ENCODE results near the gene CD300LD. TPM values are rescaled to one million over a fixed set of nuclear protein-coding genes. Genes with fewer than 3 reads are reported as not detected.

Gene CD300LD
- total RNA-seq, 1 experiment from 2014 or later: not detected

DNA sequence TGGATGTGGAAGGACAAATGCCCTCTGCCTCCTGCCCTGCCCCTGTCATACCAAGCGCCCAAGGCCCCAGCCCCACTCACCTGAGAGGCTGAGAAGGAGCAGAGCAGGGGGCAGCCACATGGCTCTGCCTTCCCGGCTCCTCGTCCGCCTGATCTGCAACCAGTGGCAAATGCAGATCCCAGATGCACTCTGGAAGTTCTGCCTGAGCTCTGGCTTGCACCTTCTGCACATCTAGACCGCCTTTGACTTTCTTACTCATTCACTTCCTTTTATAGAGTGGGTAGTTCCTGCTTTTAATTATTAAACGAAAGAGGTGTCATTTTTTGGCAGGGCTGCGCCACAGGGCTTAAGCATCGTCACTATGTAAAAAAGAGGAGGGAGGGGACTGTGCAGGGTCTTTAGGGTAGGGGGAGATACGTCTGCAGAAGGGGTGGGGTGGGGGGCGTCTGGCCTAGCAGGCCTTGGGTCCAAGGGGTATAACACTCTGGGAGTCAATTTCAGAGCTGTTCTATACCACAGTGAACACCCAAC is 60.8 kb downstream of the CD300LD start, which contains the start of gene CD300LB:
Gene CD300LB, minus strand, starts transcription at position 245 of the 531 bp plus-strand sequence. Its CDS starts 125 bp downstream, at position 120.
- no peaks in the 10 kb centered on the region; the same call in 1 of the 2 replicates for H3K4me1 ChIP-seq (ENCODE audit: control insufficient read depth, insufficient read depth, low read length)
- no TSS peak for BruUV-seq (replicated peaks)
- DNase-seq (ENCODE audit: low read depth, low spot score) (no peak), ATAC-seq (no peak)
- CTCF ChIA-PET: interaction anchor here (0.6 to 1.3 kb wide), 3 partner anchors 35 to 235 kb away, joined by 3 to 4 read pairs (median 4); no protein-coding TSS in a partner anchor
- TF ChIP-seq, protein P1, sequence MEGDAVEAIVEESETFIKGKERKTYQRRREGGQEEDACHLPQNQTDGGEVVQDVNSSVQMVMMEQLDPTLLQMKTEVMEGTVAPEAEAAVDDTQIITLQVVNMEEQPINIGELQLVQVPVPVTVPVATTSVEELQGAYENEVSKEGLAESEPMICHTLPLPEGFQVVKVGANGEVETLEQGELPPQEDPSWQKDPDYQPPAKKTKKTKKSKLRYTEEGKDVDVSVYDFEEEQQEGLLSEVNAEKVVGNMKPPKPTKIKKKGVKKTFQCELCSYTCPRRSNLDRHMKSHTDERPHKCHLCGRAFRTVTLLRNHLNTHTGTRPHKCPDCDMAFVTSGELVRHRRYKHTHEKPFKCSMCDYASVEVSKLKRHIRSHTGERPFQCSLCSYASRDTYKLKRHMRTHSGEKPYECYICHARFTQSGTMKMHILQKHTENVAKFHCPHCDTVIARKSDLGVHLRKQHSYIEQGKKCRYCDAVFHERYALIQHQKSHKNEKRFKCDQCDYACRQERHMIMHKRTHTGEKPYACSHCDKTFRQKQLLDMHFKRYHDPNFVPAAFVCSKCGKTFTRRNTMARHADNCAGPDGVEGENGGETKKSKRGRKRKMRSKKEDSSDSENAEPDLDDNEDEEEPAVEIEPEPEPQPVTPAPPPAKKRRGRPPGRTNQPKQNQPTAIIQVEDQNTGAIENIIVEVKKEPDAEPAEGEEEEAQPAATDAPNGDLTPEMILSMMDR (IDR thresholded peaks at IDR 0.05): no peak
- TF ChIP-seq TCF7L2 (IDR thresholded peaks at IDR 0.05; ENCODE audit: low read depth, low read length) (no peak), POLR2AphosphoS5 (IDR thresholded peaks at IDR 0.05; ENCODE audit: low read depth, low read length) (no peak), SIN3A (IDR thresholded peaks at IDR 0.05; ENCODE audit: borderline replicate concordance, insufficient read depth, low read depth, low read length) (no peak)
- TF ChIP-seq, protein P2, sequence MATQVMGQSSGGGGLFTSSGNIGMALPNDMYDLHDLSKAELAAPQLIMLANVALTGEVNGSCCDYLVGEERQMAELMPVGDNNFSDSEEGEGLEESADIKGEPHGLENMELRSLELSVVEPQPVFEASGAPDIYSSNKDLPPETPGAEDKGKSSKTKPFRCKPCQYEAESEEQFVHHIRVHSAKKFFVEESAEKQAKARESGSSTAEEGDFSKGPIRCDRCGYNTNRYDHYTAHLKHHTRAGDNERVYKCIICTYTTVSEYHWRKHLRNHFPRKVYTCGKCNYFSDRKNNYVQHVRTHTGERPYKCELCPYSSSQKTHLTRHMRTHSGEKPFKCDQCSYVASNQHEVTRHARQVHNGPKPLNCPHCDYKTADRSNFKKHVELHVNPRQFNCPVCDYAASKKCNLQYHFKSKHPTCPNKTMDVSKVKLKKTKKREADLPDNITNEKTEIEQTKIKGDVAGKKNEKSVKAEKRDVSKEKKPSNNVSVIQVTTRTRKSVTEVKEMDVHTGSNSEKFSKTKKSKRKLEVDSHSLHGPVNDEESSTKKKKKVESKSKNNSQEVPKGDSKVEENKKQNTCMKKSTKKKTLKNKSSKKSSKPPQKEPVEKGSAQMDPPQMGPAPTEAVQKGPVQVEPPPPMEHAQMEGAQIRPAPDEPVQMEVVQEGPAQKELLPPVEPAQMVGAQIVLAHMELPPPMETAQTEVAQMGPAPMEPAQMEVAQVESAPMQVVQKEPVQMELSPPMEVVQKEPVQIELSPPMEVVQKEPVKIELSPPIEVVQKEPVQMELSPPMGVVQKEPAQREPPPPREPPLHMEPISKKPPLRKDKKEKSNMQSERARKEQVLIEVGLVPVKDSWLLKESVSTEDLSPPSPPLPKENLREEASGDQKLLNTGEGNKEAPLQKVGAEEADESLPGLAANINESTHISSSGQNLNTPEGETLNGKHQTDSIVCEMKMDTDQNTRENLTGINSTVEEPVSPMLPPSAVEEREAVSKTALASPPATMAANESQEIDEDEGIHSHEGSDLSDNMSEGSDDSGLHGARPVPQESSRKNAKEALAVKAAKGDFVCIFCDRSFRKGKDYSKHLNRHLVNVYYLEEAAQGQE (IDR thresholded peaks at IDR 0.05; ENCODE audit: insufficient read depth in 1 of 2, low read depth in 2 of 2, low read length in 1 of 2): no peak
- peaks cover 27% of the 10 kb centered on the region for H3K27me3 ChIP-seq (ENCODE audit: control insufficient read depth, insufficient read depth, low read length)
- H3K36me3 ChIP-seq (ENCODE audit: control insufficient read depth, insufficient read depth, low read length): no peaks in the 10 kb centered on the region
- H3K4me3 ChIP-seq (ENCODE audit: low read depth in 2 of 2, low read length in 2 of 2): no peak within 1 kb of the TSS
- POLR2A ChIA-PET: no interaction called here
- no peak within 1 kb of the TSS for H3K27ac ChIP-seq (ENCODE audit: low read length)
- H3K9me3 ChIP-seq (ENCODE audit: control insufficient read depth, insufficient read depth, low read depth, low read length): no peaks in the 10 kb centered on the region
- intact Hi-C loops (cut with micrococcal nuclease; ENCODE audit: unreplicated experiment): loop anchor here (5.0 kb wide), 1 partner anchor 164 kb away; the partner anchor contains the start of gene GPR142
- in situ Hi-C loops (cut with HindIII; ENCODE audit: low pct_unique_long_range_greater_than_20kb, low sequenced_read_pairs): no loop called here

DNA sequence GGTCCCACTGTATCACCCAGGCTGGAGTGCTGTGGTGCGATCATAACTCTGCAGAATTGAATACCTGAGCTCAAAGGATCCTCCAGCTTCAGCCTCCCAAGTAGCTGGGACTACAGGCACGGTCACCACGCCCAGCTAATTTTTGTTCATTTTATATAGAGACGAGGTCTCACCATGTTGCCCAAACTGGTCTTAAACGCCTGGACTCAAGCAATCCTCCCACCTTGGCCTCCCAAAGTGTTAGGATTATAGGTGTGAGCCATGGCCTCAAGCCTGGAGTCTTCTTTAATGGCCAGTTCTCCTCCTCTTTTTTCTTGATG is 61.3 kb downstream of the CD300LD start:
- CTCF ChIA-PET: interaction anchor here (0.6 to 1.3 kb wide), 6 partner anchors 35 to 290 kb away, joined by 3 to 8 read pairs (median 4); no protein-coding TSS in a partner anchor
- Histone ChIP-seq H3K9me3 (ENCODE audit: control insufficient read depth, insufficient read depth, low read depth, low read length) (no peaks in the 10 kb centered on the region), H3K27ac (ENCODE audit: low read length) (no peak overlapping the region), H3K4me3 (ENCODE audit: low read depth in 2 of 2, low read length in 2 of 2) (no peak overlapping the region), H3K27me3 (ENCODE audit: control insufficient read depth, insufficient read depth, low read length) (peaks cover 25% of the 10 kb centered on the region), H3K4me1 (ENCODE audit: control insufficient read depth, insufficient read depth, low read length) (no peaks in the 10 kb centered on the region; the same call in 1 of the 2 replicates), H3K36me3 (ENCODE audit: control insufficient read depth, insufficient read depth, low read length) (no peaks in the 10 kb centered on the region)
- intact Hi-C loops (cut with micrococcal nuclease; ENCODE audit: unreplicated experiment) (loop anchor here (5.0 kb wide), 1 partner anchor 163 kb away; the partner anchor contains the start of gene GPR142), in situ Hi-C loops (cut with HindIII; ENCODE audit: low pct_unique_long_range_greater_than_20kb, low sequenced_read_pairs) (no loop called here)
- DNase-seq (ENCODE audit: low read depth, low spot score) (no peak), ATAC-seq (no peak)
- no TSS peak for BruUV-seq (replicated peaks)
- POLR2A ChIA-PET: no interaction called here
- no peak for TF ChIP-seq TCF7L2 (IDR thresholded peaks at IDR 0.05; ENCODE audit: low read depth, low read length)
- no peak for TF ChIP-seq SIN3A (IDR thresholded peaks at IDR 0.05; ENCODE audit: borderline replicate concordance, insufficient read depth, low read depth, low read length)

Other genes starting within 250 kb of the CD300LD start
- not detected for gene BTBD17, start 230.4 kb downstream of the CD300LD start, total RNA-seq (2021; ENCODE audit: unreplicated experiment)
- gene GPR142, start 224.8 kb downstream of the CD300LD start, total RNA-seq (2021; ENCODE audit: unreplicated experiment): not detected
- gene GPRC5C, start 160.2 kb downstream of the CD300LD start, total RNA-seq (2021; ENCODE audit: unreplicated experiment): 57.1 TPM
- 0.21 TPM for gene CD300A, start 125.6 kb downstream of the CD300LD start, total RNA-seq (2021; ENCODE audit: unreplicated experiment)
- gene CD300LB, start 60.8 kb downstream of the CD300LD start, total RNA-seq (2021; ENCODE audit: unreplicated experiment): not detected
- not detected for gene CD300C, start 46.2 kb downstream of the CD300LD start, total RNA-seq (2021; ENCODE audit: unreplicated experiment)
- gene CD300H, start 24.8 kb downstream of the CD300LD start, total RNA-seq (2021; ENCODE audit: unreplicated experiment): not detected
- not detected for gene CD300E, start 31.5 kb upstream of the CD300LD start, total RNA-seq (2021; ENCODE audit: unreplicated experiment)
- not detected for gene CD300LF, start 120.6 kb upstream of the CD300LD start, total RNA-seq (2021; ENCODE audit: unreplicated experiment)
- gene RAB37, start 145.0 kb upstream of the CD300LD start, total RNA-seq (2021; ENCODE audit: unreplicated experiment): 1.5 TPM
- 90.8 TPM for gene NHERF1, start 156.3 kb upstream of the CD300LD start, total RNA-seq (2021; ENCODE audit: unreplicated experiment)
- gene NAT9, start 184.1 kb upstream of the CD300LD start, total RNA-seq (2021; ENCODE audit: unreplicated experiment): 90.1 TPM

All from Panc1 (cell line).